GM12872 (cell line): ENCODE measurements around the gene SMIM45.

Source experiments
- TF ChIP-seq, protein P1 (sequence below): IDR thresholded peaks from 3 replicates; pipeline ENCODE4 v1.5.1; 2011; ENCODE audit warnings: low read depth, mild to moderate bottlenecking, low read length, moderate library complexity; ENCODE audit not compliant: insufficient read depth

The SMIM45 gene

DNA sequence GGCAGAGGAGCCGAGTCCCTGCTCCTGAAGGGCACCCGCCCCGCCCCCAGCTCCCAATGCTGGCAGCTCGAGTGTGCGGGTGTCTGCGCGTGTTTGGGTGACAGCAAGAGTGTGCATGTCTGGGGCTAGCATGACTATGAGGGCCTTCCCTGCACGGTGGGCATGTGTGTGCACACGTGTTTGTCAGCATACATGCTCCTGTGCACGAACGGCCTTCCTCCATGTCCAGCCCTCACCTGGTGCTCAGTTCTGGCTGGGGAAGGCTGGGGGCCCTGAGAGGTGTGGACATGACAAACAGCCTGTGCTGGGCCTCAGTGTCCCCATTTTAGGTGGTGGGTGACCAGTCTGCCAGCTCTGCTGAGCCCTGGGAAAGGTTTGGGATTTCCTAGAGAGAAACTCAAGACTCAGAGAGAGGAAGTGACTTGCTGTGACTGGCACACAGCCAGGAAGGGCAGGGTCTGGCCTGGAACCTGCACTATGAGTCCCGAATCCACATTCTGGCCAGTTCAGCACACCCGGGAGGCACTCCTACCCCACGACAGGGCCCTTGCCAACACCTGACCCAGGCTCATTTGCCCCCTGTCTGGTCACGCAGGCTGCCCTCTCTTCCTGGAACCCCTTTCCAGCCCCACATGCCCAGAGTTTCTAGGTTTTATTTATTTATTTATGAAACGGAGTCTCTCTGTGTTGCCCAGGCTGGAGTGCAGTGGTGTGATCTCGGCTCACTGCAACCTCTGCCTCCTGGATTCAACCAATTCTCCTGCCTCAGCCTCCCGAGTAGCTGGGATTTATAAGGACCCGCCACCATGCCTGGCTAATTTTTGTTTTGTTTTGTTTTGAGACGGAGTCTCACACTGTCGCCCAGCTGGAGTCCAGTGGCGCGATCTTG is 33.8 kb upstream of the SMIM45 start:
- TF ChIP-seq, protein P1, sequence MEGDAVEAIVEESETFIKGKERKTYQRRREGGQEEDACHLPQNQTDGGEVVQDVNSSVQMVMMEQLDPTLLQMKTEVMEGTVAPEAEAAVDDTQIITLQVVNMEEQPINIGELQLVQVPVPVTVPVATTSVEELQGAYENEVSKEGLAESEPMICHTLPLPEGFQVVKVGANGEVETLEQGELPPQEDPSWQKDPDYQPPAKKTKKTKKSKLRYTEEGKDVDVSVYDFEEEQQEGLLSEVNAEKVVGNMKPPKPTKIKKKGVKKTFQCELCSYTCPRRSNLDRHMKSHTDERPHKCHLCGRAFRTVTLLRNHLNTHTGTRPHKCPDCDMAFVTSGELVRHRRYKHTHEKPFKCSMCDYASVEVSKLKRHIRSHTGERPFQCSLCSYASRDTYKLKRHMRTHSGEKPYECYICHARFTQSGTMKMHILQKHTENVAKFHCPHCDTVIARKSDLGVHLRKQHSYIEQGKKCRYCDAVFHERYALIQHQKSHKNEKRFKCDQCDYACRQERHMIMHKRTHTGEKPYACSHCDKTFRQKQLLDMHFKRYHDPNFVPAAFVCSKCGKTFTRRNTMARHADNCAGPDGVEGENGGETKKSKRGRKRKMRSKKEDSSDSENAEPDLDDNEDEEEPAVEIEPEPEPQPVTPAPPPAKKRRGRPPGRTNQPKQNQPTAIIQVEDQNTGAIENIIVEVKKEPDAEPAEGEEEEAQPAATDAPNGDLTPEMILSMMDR = no peak

DNA sequence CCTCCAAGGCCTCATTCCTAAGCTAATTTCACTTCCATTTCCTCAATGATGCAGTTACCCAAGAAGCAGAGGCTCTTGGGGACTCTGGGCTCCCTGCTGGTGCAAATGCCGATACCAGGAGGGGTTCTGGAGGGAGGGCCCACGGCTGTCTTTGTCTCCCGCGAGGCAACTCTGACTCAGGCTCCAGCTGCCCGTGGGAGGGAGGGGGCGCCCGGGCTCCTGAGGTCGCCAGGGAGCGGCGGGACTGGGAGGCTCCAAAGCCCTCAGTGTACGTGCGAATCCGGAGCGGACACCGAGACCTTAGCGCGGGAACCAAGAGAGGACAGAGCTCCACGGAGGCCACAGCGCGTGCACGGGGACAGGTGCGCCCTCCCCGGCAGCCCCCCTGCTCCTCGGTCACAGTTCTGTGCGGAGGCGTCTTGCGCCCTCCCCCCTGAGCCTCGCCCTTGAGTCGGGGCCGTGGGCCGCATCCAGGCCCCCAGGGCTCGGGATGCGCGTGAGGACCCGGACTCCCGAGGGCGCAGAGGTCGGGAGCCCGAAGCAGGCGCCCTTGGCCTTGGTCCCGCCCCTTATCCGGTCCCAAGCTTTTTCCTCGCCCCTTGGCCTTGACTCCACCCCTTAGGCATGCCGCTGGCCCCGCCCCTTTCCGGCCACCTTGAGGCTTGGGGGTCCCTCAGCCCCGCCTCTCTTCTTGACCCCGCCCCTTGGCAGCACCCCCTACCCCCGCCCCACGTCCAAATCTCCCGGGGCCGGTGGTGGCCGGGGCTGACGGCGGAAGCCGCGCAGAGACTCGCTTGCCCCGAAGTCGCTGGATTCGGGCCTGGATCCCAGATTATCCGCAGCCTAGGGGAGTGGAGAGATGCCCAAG is 32.4 kb upstream of the SMIM45 start:
- TF ChIP-seq, protein P1 = no peak

DNA sequence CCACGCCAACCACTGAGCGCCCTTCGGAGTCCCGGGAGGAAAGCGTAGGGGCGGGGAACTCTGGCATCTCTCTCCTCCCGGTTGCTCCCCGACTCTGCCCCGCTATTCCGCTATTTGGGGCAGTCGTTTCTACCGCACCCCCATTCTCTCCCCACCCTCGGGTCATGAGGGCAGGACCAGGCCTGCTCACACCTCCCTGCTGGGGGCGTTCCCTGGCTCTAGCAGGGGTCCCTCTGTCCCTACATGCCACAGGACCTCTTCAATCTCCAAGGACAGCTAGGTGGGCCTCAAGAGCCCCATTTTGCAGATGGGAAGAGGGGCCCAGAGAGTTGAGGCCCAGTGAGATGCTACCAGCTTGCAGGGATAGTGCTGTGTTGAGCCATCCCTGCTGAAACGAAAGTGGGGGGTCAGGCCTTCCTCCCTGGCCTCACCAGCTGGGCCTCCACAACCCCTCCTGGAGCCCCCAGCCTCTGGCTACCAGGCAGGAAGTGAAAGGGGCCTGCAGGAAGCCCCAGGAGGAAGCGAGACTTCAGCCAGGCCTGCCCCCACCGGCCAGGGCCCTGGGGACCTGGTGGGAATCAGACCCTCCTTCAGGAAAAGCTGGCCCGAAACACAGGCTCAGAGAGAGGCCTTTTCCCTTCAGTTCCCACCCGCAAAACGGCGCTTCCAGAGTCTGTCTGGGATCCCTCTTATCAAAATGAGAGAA is 31.5 kb upstream of the SMIM45 start:
- TF ChIP-seq, protein P1 = no peak

DNA sequence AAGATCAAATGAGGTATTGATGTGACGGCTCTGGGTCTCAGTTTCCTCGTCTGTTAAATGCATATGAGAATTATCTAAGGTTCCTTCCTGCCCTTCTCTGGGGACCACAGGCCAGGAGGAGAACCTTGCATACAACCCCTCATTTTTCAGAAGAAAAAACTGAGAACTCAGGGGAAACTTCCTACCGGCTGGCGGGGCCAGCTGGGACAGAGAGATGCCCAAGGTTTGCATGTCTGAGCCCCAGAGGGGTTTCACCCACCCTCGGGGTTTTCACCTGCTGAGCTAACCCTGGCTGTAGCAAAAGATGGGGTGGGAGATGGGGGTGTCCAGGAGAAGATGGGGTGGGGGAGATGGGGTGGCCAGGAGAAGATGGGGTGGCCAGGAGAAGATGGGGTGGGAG is 29.6 kb upstream of the SMIM45 start:
- TF ChIP-seq, protein P1 = no peak

DNA sequence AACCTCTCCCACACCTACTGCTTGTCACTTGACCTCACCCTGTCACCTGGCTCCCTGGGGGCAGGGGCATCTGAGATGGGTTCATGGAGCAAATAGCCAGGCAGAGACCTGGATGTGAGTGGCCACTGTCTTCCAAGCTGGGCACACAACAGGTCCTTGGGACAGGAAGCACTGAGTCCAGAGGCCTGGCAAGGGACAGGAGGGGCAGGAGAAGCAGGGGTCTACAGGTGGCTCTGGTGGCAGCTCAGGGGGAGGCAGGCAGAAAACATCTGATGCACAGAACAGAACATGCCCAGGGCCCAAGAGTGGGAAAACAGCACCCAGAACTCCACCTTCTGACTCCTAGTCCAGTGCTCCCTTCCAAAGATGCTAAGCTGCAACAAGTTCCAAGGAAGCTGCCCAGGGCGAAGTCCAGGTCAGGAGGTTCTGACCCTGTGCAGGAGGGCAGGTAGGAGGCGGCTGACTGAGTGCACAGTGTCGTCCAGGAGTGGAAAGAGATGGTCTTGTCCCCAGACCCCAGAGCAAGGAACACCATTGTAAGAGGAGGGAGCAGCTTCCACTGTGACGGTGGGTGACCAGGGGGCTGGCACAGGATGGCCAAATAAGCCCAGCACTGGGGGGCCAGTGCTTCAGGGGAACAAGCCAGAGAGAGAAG is 28.9 kb upstream of the SMIM45 start:
- TF ChIP-seq, protein P1 = no peak

DNA sequence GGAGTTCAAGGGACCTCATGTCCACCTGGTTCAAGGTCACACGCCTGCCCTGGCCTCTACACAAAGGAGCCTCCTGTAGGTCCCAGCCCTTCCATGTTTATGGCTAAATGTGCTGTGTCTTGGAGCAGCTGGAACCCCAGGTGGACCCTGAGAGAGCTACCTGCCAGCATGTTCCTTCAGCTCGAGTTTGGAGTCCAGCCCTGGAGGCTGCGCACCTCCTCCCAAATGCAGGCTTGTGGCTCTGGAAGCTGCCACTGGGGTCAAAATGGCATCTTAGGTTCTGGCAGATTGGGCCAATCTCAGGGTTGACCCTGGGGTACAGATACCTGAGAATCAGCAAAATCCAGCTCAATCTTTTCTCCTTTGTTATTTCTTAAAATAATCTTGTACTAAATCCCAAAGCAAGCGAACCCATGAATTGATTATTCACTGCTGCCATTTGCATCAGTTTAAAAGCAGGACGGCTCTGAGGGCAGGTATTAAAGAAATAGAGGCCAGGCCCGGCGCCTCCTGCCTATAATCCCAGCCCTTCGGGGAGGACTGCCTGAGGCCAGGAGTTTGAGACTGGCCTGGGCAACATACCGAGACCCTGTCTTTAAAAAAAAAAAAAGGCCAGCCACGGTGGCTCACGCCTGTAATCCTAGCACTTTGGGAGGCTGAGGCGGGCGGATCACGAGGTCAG is 28.2 kb upstream of the SMIM45 start:
- TF ChIP-seq, protein P1 = no peak
